22Rv1 (cell line): Measurements from ENCODE around the gene UNC13D.
"Not testable (repeated sequence)": the region's sequence is repeated elsewhere in the genome, so short reads cannot be mapped to it uniquely, and the experiment has no call there.

Experiments
- ZFX ChIP-seq: fragments of 450-650 bp; IDR thresholded peaks from 2 replicates; pipeline ENCODE4 v1.6.1; 2017; ENCODE audit warnings: antibody characterized with exemption, borderline replicate concordance
- TF ChIP-seq, protein P1 (sequence below): fragments of 450-650 bp; IDR thresholded peaks from 2 replicates; pipeline ENCODE4 v1.5.1; 2017; ENCODE audit warnings: mild to moderate bottlenecking

DNA sequence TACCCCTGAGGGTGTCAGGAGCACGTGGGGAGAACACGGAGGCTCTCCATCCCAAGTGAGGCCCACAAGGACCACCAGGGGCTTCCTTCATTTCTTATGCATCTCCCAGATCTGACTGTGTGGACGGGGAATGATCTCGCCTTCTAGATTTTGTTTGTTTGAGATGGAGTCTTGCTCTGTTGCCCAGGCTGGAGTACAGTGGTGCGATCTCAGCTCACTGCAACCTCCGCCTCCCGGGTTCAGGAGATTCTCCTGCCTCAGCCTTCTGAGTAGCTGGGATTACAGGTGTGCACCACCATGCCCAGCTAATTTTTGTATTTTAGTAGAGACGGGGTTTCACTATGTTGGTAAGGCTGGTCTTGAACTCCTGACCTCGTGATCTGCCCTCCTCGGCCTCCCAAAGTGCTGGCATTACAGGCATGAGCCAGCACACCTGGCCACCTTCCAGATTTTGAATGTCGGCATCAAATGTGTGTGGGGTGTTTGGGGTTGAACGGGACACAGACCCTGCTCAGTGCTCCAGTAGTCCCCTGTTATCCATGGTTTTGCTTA is 24.6 kb upstream of the UNC13D start:
- TF ChIP-seq, protein P1, sequence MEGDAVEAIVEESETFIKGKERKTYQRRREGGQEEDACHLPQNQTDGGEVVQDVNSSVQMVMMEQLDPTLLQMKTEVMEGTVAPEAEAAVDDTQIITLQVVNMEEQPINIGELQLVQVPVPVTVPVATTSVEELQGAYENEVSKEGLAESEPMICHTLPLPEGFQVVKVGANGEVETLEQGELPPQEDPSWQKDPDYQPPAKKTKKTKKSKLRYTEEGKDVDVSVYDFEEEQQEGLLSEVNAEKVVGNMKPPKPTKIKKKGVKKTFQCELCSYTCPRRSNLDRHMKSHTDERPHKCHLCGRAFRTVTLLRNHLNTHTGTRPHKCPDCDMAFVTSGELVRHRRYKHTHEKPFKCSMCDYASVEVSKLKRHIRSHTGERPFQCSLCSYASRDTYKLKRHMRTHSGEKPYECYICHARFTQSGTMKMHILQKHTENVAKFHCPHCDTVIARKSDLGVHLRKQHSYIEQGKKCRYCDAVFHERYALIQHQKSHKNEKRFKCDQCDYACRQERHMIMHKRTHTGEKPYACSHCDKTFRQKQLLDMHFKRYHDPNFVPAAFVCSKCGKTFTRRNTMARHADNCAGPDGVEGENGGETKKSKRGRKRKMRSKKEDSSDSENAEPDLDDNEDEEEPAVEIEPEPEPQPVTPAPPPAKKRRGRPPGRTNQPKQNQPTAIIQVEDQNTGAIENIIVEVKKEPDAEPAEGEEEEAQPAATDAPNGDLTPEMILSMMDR: not testable (repeated sequence)
- not testable (repeated sequence) for TF ChIP-seq ZFX
